HCT116 (cell line): ENCODE results near the gene RMND1. TPM values are rescaled to one million over a fixed set of nuclear protein-coding genes. Genes with fewer than 3 reads are reported as not detected.

Experiments
- ATAC-seq: fragments of 200-7000 bp; cut with Tn5 transposase; 2 replicates; pipeline ENCODE4 v1.9.1; 2020; ENCODE audit warnings: mild to moderate bottlenecking, moderate library complexity
- BruUV-seq: library from RNA; stranded (reverse); fragments of 400-500 nt; replicated peaks from 2 replicates; lab custom pipeline; 2021; lab: Mats Ljungman, UMichigan
- CTCF ChIA-PET: fragments of 300-600 bp; sonication (Branson Sonifier 250); formaldehyde crosslinking; loops from one replicate; lab custom pipeline; 2021; ENCODE audit warnings: antibody characterized with exemption; lab: Charles Lee
- POLR2A ChIA-PET: fragments of 300-600, 350-600 bp; sonication (Branson Sonifier 250); formaldehyde crosslinking; loops from one replicate; lab custom pipeline; 2021; ENCODE audit warnings: antibody characterized with exemption; lab: Charles Lee
- RAD21 ChIA-PET, 2 experiments: fragments of 300-600 bp; sonication (Branson Sonifier 250); formaldehyde crosslinking; loops; one replicate each; lab custom pipeline; 2023; ENCODE audit warnings: low total read pairs in 2 of 2; ENCODE audit not compliant: uncharacterized antibody in 2 of 2, unreplicated experiment in 2 of 2, low non-redundant PET in 1 of 2; lab: Charles Lee
- DNase-seq: peaks from one replicate; pipeline ENCODE4 v3.0.0-alpha.2; 2010; ENCODE audit warnings: low read depth, low spot score
- H2AFZ ChIP-seq: fragments of 200-600 bp; shearing (Covaris generic), sonication (generic); 2 replicates; pipeline ENCODE4 v1.6.1; 2017; ENCODE audit warnings: low read depth, mixed run types, mixed read lengths, antibody characterized with exemption, low read length; ENCODE audit not compliant: poor library complexity, severe bottlenecking
- H3K27ac ChIP-seq: 2 replicates; pipeline ENCODE4 v1.5.1; 2012; ENCODE audit warnings: low read depth, low read length
- H3K27me3 ChIP-seq: fragments of 200-600 bp; sonication (generic); 2 replicates; pipeline ENCODE4 v1.6.1; 2016; ENCODE audit warnings: mixed run types, low read length, mixed read lengths; ENCODE audit not compliant: insufficient read depth
- H3K36me3 ChIP-seq, 2 experiments: fragments of 200-500 bp in 1 of 2; fragments of 200-600 bp in 1 of 2; sonication (Bioruptor generic) in 1 of 2; sonication (generic) in 1 of 2; 2 replicates each; pipeline versions ENCODE4 v1.5.1 to v1.6.1; 2014 to 2016; ENCODE audit warnings: low read length in 2 of 2, inconsistent platforms in 1 of 2, mixed read lengths in 1 of 2, mixed run types in 1 of 2; ENCODE audit not compliant: insufficient read depth in 2 of 2, control insufficient read depth in 1 of 2
- H3K4me1 ChIP-seq, 2 experiments: fragments of 200-600 bp in 1 of 2; sonication (generic) in 1 of 2; 2 replicates each; pipeline versions ENCODE4 v1.5.1 to v1.6.1; 2012 to 2017; ENCODE audit warnings: low read length in 2 of 2, inconsistent platforms in 1 of 2, mild to moderate bottlenecking in 1 of 2, mixed read lengths in 1 of 2, mixed run types in 1 of 2, moderate library complexity in 1 of 2; ENCODE audit not compliant: insufficient read depth in 2 of 2, control insufficient read depth in 1 of 2
- H3K4me2 ChIP-seq: fragments of 200-600 bp; sonication (generic); 2 replicates; pipeline ENCODE4 v1.6.1; 2017; ENCODE audit warnings: mixed run types, low read length, mixed read lengths
- H3K4me3 ChIP-seq, 2 experiments: fragments of 200-600 bp in 1 of 2; sonication (generic) in 1 of 2; replicated peaks in 1 of 2; 2 replicates each; pipeline ENCODE4 v1.5.1; 2011 to 2016; ENCODE audit warnings: low read length in 2 of 2, control low read depth in 1 of 2, low read depth in 1 of 2, mild to moderate bottlenecking in 1 of 2, mixed read lengths in 1 of 2, mixed run types in 1 of 2
- H3K79me2 ChIP-seq: fragments of 200-600 bp; sonication (generic); 2 replicates; pipeline ENCODE4 v1.6.1; 2017; ENCODE audit warnings: mild to moderate bottlenecking, mixed run types, low read length, moderate library complexity, mixed read lengths; ENCODE audit not compliant: insufficient read depth
- H3K9ac ChIP-seq: fragments of 200-600 bp; sonication (generic); 2 replicates; pipeline ENCODE4 v1.6.1; 2016; ENCODE audit warnings: low read length, mixed read lengths
- H3K9me2 ChIP-seq: fragments of 200-600 bp; sonication (generic), shearing (Covaris generic); 2 replicates; pipeline ENCODE4 v1.6.1; 2017; ENCODE audit warnings: mixed run types, mild to moderate bottlenecking, moderate library complexity; ENCODE audit not compliant: insufficient read depth
- H3K9me3 ChIP-seq, 2 experiments: fragments of 200-500 bp in 1 of 2; fragments of 200-600 bp in 1 of 2; sonication (Bioruptor generic) in 1 of 2; sonication (generic) in 1 of 2; 2 replicates each; pipeline ENCODE4 v1.6.1; 2014 to 2017; ENCODE audit warnings: low read length in 2 of 2, mixed read lengths in 2 of 2, inconsistent platforms in 1 of 2, low read depth in 1 of 2, mild to moderate bottlenecking in 1 of 2, mixed run types in 1 of 2, moderate library complexity in 1 of 2; ENCODE audit not compliant: control insufficient read depth in 1 of 2, insufficient read depth in 1 of 2
- H4K20me1 ChIP-seq: fragments of 200-600 bp; sonication (generic), shearing (Covaris generic); 2 replicates; pipeline ENCODE4 v1.6.1; 2017; ENCODE audit warnings: mixed run types, mild to moderate bottlenecking, moderate library complexity; ENCODE audit not compliant: insufficient read depth
- CEBPB ChIP-seq: IDR thresholded peaks from 2 replicates; pipeline ENCODE4 v1.6.1; 2012; ENCODE audit warnings: low read depth
- ELF1 ChIP-seq: IDR thresholded peaks from 2 replicates; pipeline ENCODE4 v1.6.1; 2012; ENCODE audit warnings: low read depth, borderline replicate concordance
- EZH2 ChIP-seq: fragments of 200-600 bp; sonication (generic); IDR thresholded peaks from 2 replicates; pipeline ENCODE4 v1.6.1; 2017; ENCODE audit warnings: antibody characterized with exemption, mixed run types
- EZH2phosphoT487 ChIP-seq: fragments of 200-600 bp; IDR thresholded peaks from 2 replicates; pipeline ENCODE4 v1.6.1; 2018; ENCODE audit warnings: antibody characterized with exemption, borderline replicate concordance
- FOSL1 ChIP-seq: IDR thresholded peaks from 2 replicates; pipeline ENCODE4 v1.6.1; 2012; ENCODE audit warnings: low read depth
- POLR2A ChIP-seq: IDR thresholded peaks from 2 replicates; pipeline ENCODE4 v1.7.0; 2011; ENCODE audit warnings: borderline replicate concordance; ENCODE audit not compliant: insufficient read depth, insufficient read length; ENCODE audit errors: extremely low read depth
- POLR2AphosphoS5 ChIP-seq: IDR thresholded peaks from 2 replicates; pipeline ENCODE4 v1.6.1; 2011; ENCODE audit warnings: mild to moderate bottlenecking, low read depth, low read length, moderate library complexity
- SIN3A ChIP-seq: IDR thresholded peaks from 2 replicates; pipeline ENCODE4 v1.6.1; 2012; ENCODE audit warnings: low read depth
- SRF ChIP-seq: IDR thresholded peaks from 2 replicates; pipeline ENCODE4 v1.6.1; 2012; ENCODE audit warnings: low read depth
- intact Hi-C: fragments of 100-400 bp; cut with micrococcal nuclease; formaldehyde crosslinking; loops from 2 replicates; pipeline ENCODE4 v1.10.0; 2022
- total RNA-seq: library from RNA; stranded (reverse); gene quantifications from one replicate; pipeline ENCODE4 v1.2.1, GENCODE V29; 2021; ENCODE audit not compliant: unreplicated experiment
- TF ChIP-seq, protein P1 (sequence below): IDR thresholded peaks from 2 replicates; pipeline ENCODE4 v1.6.1; 2012
- TF ChIP-seq, protein P2 (sequence below): IDR thresholded peaks from 2 replicates; pipeline ENCODE4 v1.6.1; 2012; ENCODE audit warnings: low read depth
- TF ChIP-seq, protein P3 (sequence below): IDR thresholded peaks from 2 replicates; pipeline ENCODE4 v1.6.1; 2011; ENCODE audit warnings: mild to moderate bottlenecking, low read length, moderate library complexity; ENCODE audit not compliant: insufficient replicate concordance; ENCODE audit errors: extremely low read depth
- TF ChIP-seq, protein P4 (sequence below): IDR thresholded peaks from 2 replicates; pipeline ENCODE4 v1.6.1; 2012

Gene RMND1
- total RNA-seq, 1 experiment from 2014 or later = 28.0 TPM

DNA sequence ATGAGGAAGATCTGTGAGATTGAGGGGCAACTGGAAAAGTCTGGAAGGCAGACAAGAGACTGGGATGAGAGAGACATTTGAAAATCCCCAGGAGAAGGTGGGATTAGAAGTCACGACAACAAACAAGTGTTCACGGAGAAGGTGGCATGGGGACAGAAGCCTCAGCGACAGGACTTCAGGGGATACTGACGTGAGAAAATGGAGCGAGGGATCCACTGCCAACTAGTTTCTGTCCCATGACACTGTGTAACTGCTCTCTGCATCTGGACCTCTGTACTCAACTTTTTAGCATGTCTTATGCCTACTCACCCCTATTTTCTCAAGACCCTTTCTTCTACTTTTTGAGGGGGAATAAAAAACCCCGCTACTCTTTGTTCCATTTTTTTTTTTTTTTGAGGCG lies 42.2 kb downstream of the RMND1 start:
- no peak for ATAC-seq
- ChIA-PET POLR2A (no interaction called here), RAD21 (no interaction called here), CTCF (no interaction called here)
- Histone ChIP-seq H3K27me3 (no peaks in the 10 kb centered on the region), H3K9me2 (no peaks in the 10 kb centered on the region), H3K9ac (no peak overlapping the region), H3K27ac (no peak overlapping the region), H3K79me2 (0 out of 2 replicates have a peak, but pooled peaks cover 13% of the 10 kb centered on the region), H3K4me1 (no peaks in the 10 kb centered on the region), H3K4me2 (no peak overlapping the region), H3K36me3 (peaks cover under 1 to 29% of the 10 kb centered on the region in 2 experiments; a peak in 2 of 4 replicates), H3K4me3 (no peak overlapping the region), H4K20me1 (no peaks in the 10 kb centered on the region; the same call in 1 of the 2 replicates), H3K9me3 (no peaks in the 10 kb centered on the region), H2AFZ (no peak overlapping the region)
- BruUV-seq = TSS peak; percentile 21
- TF ChIP-seq, protein P1, sequence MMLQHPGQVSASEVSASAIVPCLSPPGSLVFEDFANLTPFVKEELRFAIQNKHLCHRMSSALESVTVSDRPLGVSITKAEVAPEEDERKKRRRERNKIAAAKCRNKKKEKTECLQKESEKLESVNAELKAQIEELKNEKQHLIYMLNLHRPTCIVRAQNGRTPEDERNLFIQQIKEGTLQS = no peak
- no peak for TF ChIP-seq SIN3A
- no peak for TF ChIP-seq POLR2AphosphoS5
- no peak for DNase-seq
- intact Hi-C loops = no loop called here

DNA sequence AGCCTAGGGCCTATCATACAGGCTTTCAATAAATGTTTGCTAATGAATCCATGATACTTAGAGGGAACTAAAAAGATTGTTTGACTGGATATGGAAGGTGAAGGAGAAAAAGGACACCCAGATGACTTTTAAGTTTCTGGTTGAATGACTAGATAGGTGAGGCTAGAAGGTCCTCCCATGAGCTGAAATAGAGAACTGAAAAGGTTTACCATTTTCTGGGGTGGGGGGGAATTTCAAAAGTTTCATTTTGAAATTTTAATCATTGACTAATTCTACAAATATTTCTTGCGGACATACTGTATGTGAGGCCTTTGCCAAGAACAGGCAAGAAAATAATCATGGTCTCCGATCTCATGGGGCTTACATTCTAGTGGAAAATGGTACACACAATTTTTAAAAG lies 42.7 kb downstream of the RMND1 start:
- Histone ChIP-seq H3K79me2 (0 out of 2 replicates have a peak, but pooled peaks cover 13% of the 10 kb centered on the region), H3K9ac (no peak overlapping the region), H3K36me3 (peaks cover 4 to 26% of the 10 kb centered on the region in 2 experiments; a peak in 1 of 4 replicates), H3K9me3 (no peaks in the 10 kb centered on the region), H3K4me3 (no peak overlapping the region), H4K20me1 (no peaks in the 10 kb centered on the region; the same call in 1 of the 2 replicates), H3K27me3 (no peaks in the 10 kb centered on the region), H3K27ac (no peak overlapping the region), H3K9me2 (no peaks in the 10 kb centered on the region), H2AFZ (no peak overlapping the region), H3K4me1 (peaks cover 3 to 4% of the 10 kb centered on the region in 2 experiments)
- ATAC-seq (no peak), DNase-seq (no peak)
- no TSS peak for BruUV-seq
- intact Hi-C loops = no loop called here
- ChIA-PET CTCF (no interaction called here), POLR2A (no interaction called here), RAD21 (no interaction called here)
- TF ChIP-seq POLR2AphosphoS5 = no peak
- no peak for TF ChIP-seq FOSL1
- TF ChIP-seq, protein P2, sequence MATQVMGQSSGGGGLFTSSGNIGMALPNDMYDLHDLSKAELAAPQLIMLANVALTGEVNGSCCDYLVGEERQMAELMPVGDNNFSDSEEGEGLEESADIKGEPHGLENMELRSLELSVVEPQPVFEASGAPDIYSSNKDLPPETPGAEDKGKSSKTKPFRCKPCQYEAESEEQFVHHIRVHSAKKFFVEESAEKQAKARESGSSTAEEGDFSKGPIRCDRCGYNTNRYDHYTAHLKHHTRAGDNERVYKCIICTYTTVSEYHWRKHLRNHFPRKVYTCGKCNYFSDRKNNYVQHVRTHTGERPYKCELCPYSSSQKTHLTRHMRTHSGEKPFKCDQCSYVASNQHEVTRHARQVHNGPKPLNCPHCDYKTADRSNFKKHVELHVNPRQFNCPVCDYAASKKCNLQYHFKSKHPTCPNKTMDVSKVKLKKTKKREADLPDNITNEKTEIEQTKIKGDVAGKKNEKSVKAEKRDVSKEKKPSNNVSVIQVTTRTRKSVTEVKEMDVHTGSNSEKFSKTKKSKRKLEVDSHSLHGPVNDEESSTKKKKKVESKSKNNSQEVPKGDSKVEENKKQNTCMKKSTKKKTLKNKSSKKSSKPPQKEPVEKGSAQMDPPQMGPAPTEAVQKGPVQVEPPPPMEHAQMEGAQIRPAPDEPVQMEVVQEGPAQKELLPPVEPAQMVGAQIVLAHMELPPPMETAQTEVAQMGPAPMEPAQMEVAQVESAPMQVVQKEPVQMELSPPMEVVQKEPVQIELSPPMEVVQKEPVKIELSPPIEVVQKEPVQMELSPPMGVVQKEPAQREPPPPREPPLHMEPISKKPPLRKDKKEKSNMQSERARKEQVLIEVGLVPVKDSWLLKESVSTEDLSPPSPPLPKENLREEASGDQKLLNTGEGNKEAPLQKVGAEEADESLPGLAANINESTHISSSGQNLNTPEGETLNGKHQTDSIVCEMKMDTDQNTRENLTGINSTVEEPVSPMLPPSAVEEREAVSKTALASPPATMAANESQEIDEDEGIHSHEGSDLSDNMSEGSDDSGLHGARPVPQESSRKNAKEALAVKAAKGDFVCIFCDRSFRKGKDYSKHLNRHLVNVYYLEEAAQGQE = no peak
- no peak for TF ChIP-seq SRF
- TF ChIP-seq, protein P3, sequence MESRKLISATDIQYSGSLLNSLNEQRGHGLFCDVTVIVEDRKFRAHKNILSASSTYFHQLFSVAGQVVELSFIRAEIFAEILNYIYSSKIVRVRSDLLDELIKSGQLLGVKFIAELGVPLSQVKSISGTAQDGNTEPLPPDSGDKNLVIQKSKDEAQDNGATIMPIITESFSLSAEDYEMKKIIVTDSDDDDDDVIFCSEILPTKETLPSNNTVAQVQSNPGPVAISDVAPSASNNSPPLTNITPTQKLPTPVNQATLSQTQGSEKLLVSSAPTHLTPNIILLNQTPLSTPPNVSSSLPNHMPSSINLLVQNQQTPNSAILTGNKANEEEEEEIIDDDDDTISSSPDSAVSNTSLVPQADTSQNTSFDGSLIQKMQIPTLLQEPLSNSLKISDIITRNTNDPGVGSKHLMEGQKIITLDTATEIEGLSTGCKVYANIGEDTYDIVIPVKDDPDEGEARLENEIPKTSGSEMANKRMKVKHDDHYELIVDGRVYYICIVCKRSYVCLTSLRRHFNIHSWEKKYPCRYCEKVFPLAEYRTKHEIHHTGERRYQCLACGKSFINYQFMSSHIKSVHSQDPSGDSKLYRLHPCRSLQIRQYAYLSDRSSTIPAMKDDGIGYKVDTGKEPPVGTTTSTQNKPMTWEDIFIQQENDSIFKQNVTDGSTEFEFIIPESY = no peak
- no peak for TF ChIP-seq ELF1
- TF ChIP-seq EZH2 = no peak
- TF ChIP-seq, protein P4, sequence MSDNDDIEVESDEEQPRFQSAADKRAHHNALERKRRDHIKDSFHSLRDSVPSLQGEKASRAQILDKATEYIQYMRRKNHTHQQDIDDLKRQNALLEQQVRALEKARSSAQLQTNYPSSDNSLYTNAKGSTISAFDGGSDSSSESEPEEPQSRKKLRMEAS = no peak
- no peak for TF ChIP-seq EZH2phosphoT487
- TF ChIP-seq SIN3A = no peak
- TF ChIP-seq, protein P1 = no peak
- no peak for TF ChIP-seq POLR2A
- TF ChIP-seq CEBPB = no peak
- TF ChIP-seq, all 23 proteins: peak for 0
- H3K4me2 ChIP-seq = no peak overlapping the region
